H1 (cell line): Measurements from ENCODE around the gene CENPVL1. TPM values are rescaled to one million over a fixed set of nuclear protein-coding genes. Genes with fewer than 3 reads are reported as not detected.

Source experiments
- CTCF ChIA-PET: fragments of 300-600 bp; sonication (Branson Sonifier 250); formaldehyde crosslinking; loops from one replicate; lab custom pipeline; 2021; ENCODE audit not compliant: partially characterized antibody; lab: Charles Lee
- POLR2A ChIA-PET: fragments of 300-600 bp; sonication (Branson Sonifier 250); formaldehyde crosslinking; loops from one replicate; lab custom pipeline; 2021; ENCODE audit warnings: inconsistent platforms; ENCODE audit not compliant: partially characterized antibody; lab: Charles Lee
- DNase-seq, 2 experiments: peaks; one replicate each; pipeline versions ENCODE4 v3.0.0 to v3.0.0-alpha.2; 2010 to 2022; ENCODE audit warnings: low spot score in 2 of 2, low read depth in 1 of 2, mixed read lengths in 1 of 2
- FAIRE-seq: peaks from 2 replicates; lab custom pipeline; 2011; peaks lifted over from hg19 to GRCh38; lab: Jason Lieb, UNC
- H2AFZ ChIP-seq: 2 replicates; pipeline ENCODE4 v1.8.1; 2012; ENCODE audit warnings: low read length, inconsistent platforms
- H2AK5ac ChIP-seq: 2 replicates; pipeline ENCODE4 v1.6.1; 2013; ENCODE audit warnings: low read depth, low read length
- H2BK120ac ChIP-seq: replicated peaks from 2 replicates; pipeline ENCODE3; 2013; ENCODE audit warnings: low read depth, low read length, inconsistent platforms
- H2BK12ac ChIP-seq: 2 replicates; pipeline ENCODE4 v1.6.1; 2013; ENCODE audit warnings: low read depth, low read length
- H2BK15ac ChIP-seq: 2 replicates; pipeline ENCODE4 v1.6.1; 2013; ENCODE audit warnings: low read length
- H2BK20ac ChIP-seq: 2 replicates; pipeline ENCODE4 v1.6.1; 2013; ENCODE audit warnings: low read length
- H2BK5ac ChIP-seq: 2 replicates; pipeline ENCODE4 v1.6.1; 2013; ENCODE audit warnings: low read depth, low read length
- H3K14ac ChIP-seq: 2 replicates; pipeline ENCODE4 v1.6.1; 2013; ENCODE audit warnings: inconsistent platforms; ENCODE audit not compliant: insufficient read length
- H3K18ac ChIP-seq: 2 replicates; pipeline ENCODE4 v1.6.1; 2013; ENCODE audit warnings: low read length; ENCODE audit errors: extremely low read depth
- H3K23ac ChIP-seq: 2 replicates; pipeline ENCODE4 v1.6.1; 2013; ENCODE audit warnings: inconsistent platforms; ENCODE audit not compliant: insufficient read length
- H3K23me2 ChIP-seq: 2 replicates; pipeline ENCODE4 v1.6.1; 2013; ENCODE audit warnings: low read depth, low read length
- H3K27ac ChIP-seq: 2 replicates; pipeline ENCODE4 v1.6.1; 2011; ENCODE audit warnings: low read depth, low read length, inconsistent platforms
- H3K27me3 ChIP-seq, 4 experiments: replicated peaks in 1 of 4; 1 replicate in 1 of 4; 2 replicates in 3 of 4; pipeline versions ENCODE4 v1.6.1 to v1.8.1; 2011 to 2013; ENCODE audit warnings: low read length in 3 of 4, mild to moderate bottlenecking in 3 of 4, inconsistent platforms in 2 of 4, mixed read lengths in 2 of 4, moderate library complexity in 1 of 4; ENCODE audit not compliant: control insufficient read depth in 3 of 4, insufficient read depth in 3 of 4; ENCODE audit errors: extremely low read depth in 1 of 4
- H3K36me3 ChIP-seq, 4 experiments: 2 replicates each; pipeline versions ENCODE4 v1.6.1 to v1.8.1; 2011 to 2013; ENCODE audit warnings: mild to moderate bottlenecking in 4 of 4, low read length in 3 of 4, moderate library complexity in 2 of 4, control low read depth in 1 of 4, inconsistent platforms in 1 of 4; ENCODE audit not compliant: insufficient read depth in 4 of 4, control insufficient read depth in 2 of 4
- H3K4ac ChIP-seq: replicated peaks from 2 replicates; pipeline ENCODE3; 2013; ENCODE audit warnings: low read length, low read depth, mixed read lengths, inconsistent platforms; ENCODE audit not compliant: insufficient read length
- H3K4me1 ChIP-seq, 4 experiments: replicated peaks in 1 of 4; 1 replicate in 1 of 4; 2 replicates in 3 of 4; pipeline versions ENCODE4 v1.6.1 to v1.8.1; 2011 to 2013; ENCODE audit warnings: low read length in 3 of 4, inconsistent platforms in 2 of 4, mixed read lengths in 1 of 4; ENCODE audit not compliant: insufficient read depth in 4 of 4, control insufficient read depth in 3 of 4
- H3K4me2 ChIP-seq, 2 experiments: 2 replicates each; pipeline versions ENCODE4 v1.6.1 to v1.8.1; 2011 to 2013; ENCODE audit warnings: low read depth in 2 of 2, low read length in 2 of 2, control low read depth in 1 of 2, inconsistent platforms in 1 of 2, mild to moderate bottlenecking in 1 of 2; ENCODE audit not compliant: insufficient read depth in 1 of 2
- H3K4me3 ChIP-seq, 4 experiments: fragments of 200-600, 300-600 bp in 1 of 4; sonication (generic), shearing (Covaris generic), sonication (Bioruptor Twin) in 1 of 4; 2 replicates each; pipeline versions ENCODE4 v1.5.1 to v1.8.1; 2011 to 2016; ENCODE audit warnings: low read length in 4 of 4, low read depth in 3 of 4, control low read depth in 2 of 4, inconsistent platforms in 2 of 4, mild to moderate bottlenecking in 2 of 4, mixed read lengths in 1 of 4, moderate library complexity in 1 of 4; ENCODE audit not compliant: insufficient read depth in 2 of 4; ENCODE audit errors: extremely low read depth in 1 of 4
- H3K56ac ChIP-seq: replicated peaks from 2 replicates; pipeline ENCODE3; 2013; ENCODE audit warnings: low read depth, mild to moderate bottlenecking, mixed read lengths, low read length, inconsistent platforms; ENCODE audit not compliant: insufficient read length
- H3K79me1 ChIP-seq: 2 replicates; pipeline ENCODE4 v1.6.1; 2013; ENCODE audit warnings: low read depth, low read length, control low read depth
- H3K79me2 ChIP-seq, 2 experiments: 2 replicates each; pipeline versions ENCODE4 v1.6.1 to v1.8.1; 2012 to 2013; ENCODE audit warnings: low read length in 2 of 2, mild to moderate bottlenecking in 2 of 2, inconsistent platforms in 1 of 2; ENCODE audit not compliant: insufficient read depth in 2 of 2, control insufficient read depth in 1 of 2
- H3K9ac ChIP-seq, 4 experiments: replicated peaks in 1 of 4; 1 replicate in 1 of 4; 2 replicates in 3 of 4; pipeline versions ENCODE4 v1.6.1 to v1.8.1; 2011 to 2013; ENCODE audit warnings: low read depth in 3 of 4, low read length in 3 of 4, control low read depth in 2 of 4, mild to moderate bottlenecking in 2 of 4, moderate library complexity in 2 of 4, inconsistent platforms in 1 of 4; ENCODE audit errors: extremely low read depth in 1 of 4
- H3K9me3 ChIP-seq, 2 experiments: 2 replicates each; pipeline versions ENCODE4 v1.6.1 to v1.8.1; 2012 to 2013; ENCODE audit warnings: mild to moderate bottlenecking in 2 of 2, moderate library complexity in 2 of 2, control low read depth in 1 of 2, inconsistent platforms in 1 of 2, low read depth in 1 of 2, low read length in 1 of 2, mixed read lengths in 1 of 2; ENCODE audit not compliant: insufficient read depth in 2 of 2
- H4K20me1 ChIP-seq, 2 experiments: replicated peaks in 1 of 2; 2 replicates each; pipeline versions ENCODE3 to v1.8.1; 2011 to 2013; ENCODE audit warnings: inconsistent platforms in 2 of 2, low read length in 2 of 2, mild to moderate bottlenecking in 1 of 2; ENCODE audit not compliant: insufficient read depth in 2 of 2, control insufficient read depth in 1 of 2
- H4K5ac ChIP-seq: 2 replicates; pipeline ENCODE4 v1.6.1; 2013; ENCODE audit warnings: low read length, low read depth, mixed read lengths, inconsistent platforms; ENCODE audit not compliant: insufficient read length
- H4K8ac ChIP-seq: 2 replicates; pipeline ENCODE4 v1.8.0; 2013; ENCODE audit warnings: mild to moderate bottlenecking, moderate library complexity, low read length, inconsistent platforms; ENCODE audit not compliant: insufficient read depth; ENCODE audit errors: extremely low read depth
- H4K91ac ChIP-seq: replicated peaks from 2 replicates; pipeline ENCODE3; 2013; ENCODE audit warnings: low read length, mixed read lengths, inconsistent platforms; ENCODE audit not compliant: insufficient read length
- BRCA1 ChIP-seq: IDR thresholded peaks from 2 replicates; pipeline ENCODE4 v1.6.1; 2012; ENCODE audit warnings: low read depth, low read length, improper control_type of control experiment
- CHD2 ChIP-seq: IDR thresholded peaks from 2 replicates; pipeline ENCODE4 v1.6.1; 2012; ENCODE audit warnings: low read length, improper control_type of control experiment
- CREB1 ChIP-seq: IDR thresholded peaks from 2 replicates; pipeline ENCODE4 v1.6.1; 2012; ENCODE audit warnings: inconsistent platforms
- CTBP2 ChIP-seq: IDR thresholded peaks from 2 replicates; pipeline ENCODE4 v1.7.0; 2011; ENCODE audit warnings: borderline replicate concordance, mild to moderate bottlenecking, moderate library complexity, mixed read lengths, low read length; ENCODE audit not compliant: insufficient read depth, insufficient read length
- EZH2 ChIP-seq: fragments of 200-600 bp; sonication (generic); IDR thresholded peaks from 2 replicates; pipeline ENCODE4 v1.7.1; 2012; ENCODE audit warnings: low read depth, mild to moderate bottlenecking, moderate library complexity, low read length, inconsistent platforms; ENCODE audit not compliant: severe bottlenecking
- FOSL1 ChIP-seq: IDR thresholded peaks from 2 replicates; pipeline ENCODE4 v1.6.1; 2011; ENCODE audit warnings: mild to moderate bottlenecking, low read depth, low read length, moderate library complexity; ENCODE audit not compliant: insufficient read depth
- GABPA ChIP-seq: IDR thresholded peaks from 2 replicates; pipeline ENCODE4 v1.6.1; 2011; ENCODE audit warnings: mild to moderate bottlenecking, low read length, moderate library complexity, borderline replicate concordance; ENCODE audit not compliant: insufficient read depth
- HDAC2 ChIP-seq, 2 experiments: fragments of 300-600 bp in 1 of 2; sonication (generic) in 1 of 2; IDR thresholded peaks; 2 replicates each; pipeline ENCODE4 v1.6.1; 2011 to 2012; ENCODE audit warnings: low read depth in 2 of 2, low read length in 2 of 2, mild to moderate bottlenecking in 2 of 2, moderate library complexity in 2 of 2, borderline replicate concordance in 1 of 2, inconsistent platforms in 1 of 2
- MAFK ChIP-seq: IDR thresholded peaks from 2 replicates; pipeline ENCODE4 v1.6.1; 2012; ENCODE audit warnings: low read depth, mild to moderate bottlenecking, improper control_type of control experiment, low read length
- PHF8 ChIP-seq: fragments of 200-600 bp; sonication (generic); conservative IDR thresholded peaks from 2 replicates; pipeline ENCODE4 v1.7.1; 2012; ENCODE audit warnings: low read depth, mild to moderate bottlenecking, inconsistent platforms, low read length, moderate library complexity
- RBBP5 ChIP-seq: IDR thresholded peaks from 2 replicates; pipeline ENCODE4 v1.7.1; 2012; ENCODE audit warnings: low read depth, mild to moderate bottlenecking, inconsistent platforms, low read length, moderate library complexity, borderline replicate concordance
- RNF2 ChIP-seq: fragments of 200-900, 300-1000 bp; sonication (generic); IDR thresholded peaks from 2 replicates; pipeline ENCODE4 v1.7.1; 2016; ENCODE audit warnings: borderline replicate concordance, low read depth, mild to moderate bottlenecking, antibody characterized with exemption, low read length; ENCODE audit not compliant: poor library complexity, severe bottlenecking; ENCODE audit errors: missing control alignments
- SIN3A ChIP-seq, 2 experiments: IDR thresholded peaks in 1 of 2; conservative IDR thresholded peaks in 1 of 2; 2 replicates each; pipeline ENCODE4 v1.6.1; 2011 to 2012; ENCODE audit warnings: low read length in 2 of 2, improper control_type of control experiment in 1 of 2, low read depth in 1 of 2, mild to moderate bottlenecking in 1 of 2
- TEAD4 ChIP-seq: IDR thresholded peaks from 2 replicates; pipeline ENCODE4 v1.6.1; 2012; ENCODE audit warnings: low read depth, low read length, inconsistent platforms, mixed read lengths
- polyA plus RNA-seq, 7 experiments: library from polyadenylated mRNA; depleted of rRNA in 3 of 7; stranded (reverse) in 5 of 7; unstranded in 2 of 7; fragments of >200 nt in 5 of 7; fragments of 200-250 nt in 2 of 7; gene quantifications; 1 replicate in 5 of 7; 2 replicates in 1 of 7; 4 replicates in 1 of 7; pipeline versions ENCODE4 v1.2.1 to v1.2.3, GENCODE V29; 2011 to 2013; ENCODE audit warnings: missing spikeins in 2 of 7, mixed read lengths in 2 of 7
- total RNA-seq: library from RNA; stranded (reverse); fragmentation: NEBNext Ultra II Directional; extraction: Animal tissue kit (Norgen Biotek cat#: 25700); gene quantifications from 2 replicates; pipeline ENCODE4 v1.2.1, GENCODE V29; 2021

CENPVL1 gene
- total and polyA plus RNA-seq, 2 of the 8 experiments (the other 6 are each of a cell fraction or from before 2014, with no cell fraction given), result 3.2 to 8.0 TPM

- H3K4ac ChIP-seq, result no peak overlapping the region
- no peaks in the 10 kb centered on the region for H3K79me2 ChIP-seq
- H2BK120ac ChIP-seq, result no peak overlapping the region
- 0 out of 4 replicates have a peak overlapping the region, but pooled peaks of 1 of the 2 experiments have one; percentile 44 for H3K4me2 ChIP-seq
- H4K20me1 ChIP-seq, result no peaks in the 10 kb centered on the region
- no peaks in the 10 kb centered on the region for H3K79me1 ChIP-seq
- H3K18ac ChIP-seq, result no peak overlapping the region
- no peak overlapping the region for H3K14ac ChIP-seq
- H3K9ac ChIP-seq, result no peak overlapping the region
- H3K36me3 ChIP-seq, result no peaks in the 10 kb centered on the region
- H3K56ac ChIP-seq, result no peak overlapping the region
- H2BK20ac ChIP-seq, result no peak overlapping the region
- H3K23me2 ChIP-seq, result no peaks in the 10 kb centered on the region
- no peak overlapping the region for H2BK12ac ChIP-seq
- H4K8ac ChIP-seq, result no peak overlapping the region
- H3K4me3 ChIP-seq, result peak overlapping the region in 1 of 4 experiments; percentile 24; a peak in 1 of 8 replicates
- no peak for DNase-seq
- H3K23ac ChIP-seq, result no peak overlapping the region
- peaks cover 0 to 6% (median under 1%) of the 10 kb centered on the region in 4 experiments; a peak in 4 of 7 replicates for H3K27me3 ChIP-seq
- H4K5ac ChIP-seq, result no peak overlapping the region
- H3K9me3 ChIP-seq, result no peaks in the 10 kb centered on the region
- POLR2A ChIA-PET, result no interaction called here
- peak; percentile 88 for FAIRE-seq
- no peak overlapping the region for H2AFZ ChIP-seq
- H2BK15ac ChIP-seq, result no peak overlapping the region
- CTCF ChIA-PET, result no interaction called here
- H4K91ac ChIP-seq, result no peak overlapping the region
- H3K4me1 ChIP-seq, result peaks cover 0 to 2% (median under 1%) of the 10 kb centered on the region in 4 experiments; a peak in 1 of 7 replicates
- H2BK5ac ChIP-seq, result no peak overlapping the region
- no peak overlapping the region for H2AK5ac ChIP-seq
- no peak overlapping the region for H3K27ac ChIP-seq
- no peak for TF ChIP-seq CREB1
- no peak for TF ChIP-seq FOSL1
- no peak for TF ChIP-seq SIN3A (conservative IDR thresholded peaks at IDR 0.05 in 1 of 2, IDR thresholded peaks at IDR 0.05 in 1 of 2; ENCODE audit: low read depth in 1 of 2, low read length in 2 of 2)
- no peak for TF ChIP-seq BRCA1
- TF ChIP-seq EZH2, result no peak
- no peak for TF ChIP-seq MAFK
- no peak for TF ChIP-seq GABPA
- no peak for TF ChIP-seq TEAD4
- TF ChIP-seq RNF2, result no peak
- TF ChIP-seq HDAC2 (IDR thresholded peaks at IDR 0.05; ENCODE audit: borderline replicate concordance in 1 of 2, low read depth in 2 of 2, low read length in 2 of 2), result no peak
- no peak for TF ChIP-seq CHD2
- TF ChIP-seq RBBP5, result no peak
- no peak for TF ChIP-seq PHF8
- no peak for TF ChIP-seq CTBP2
These were observed 17.9 kb downstream of the CENPVL1 start for GRCh38 chrX:51728202-51728601.
